Forelimb muscle (tissue), 1 donor: ENCODE results near the gene PGAP3. TPM values are rescaled to one million over a fixed set of nuclear protein-coding genes. Genes with fewer than 3 reads are reported as not detected.

Experiments used
- DNase-seq: peaks from one replicate; pipeline ENCODE4 v3.0.0-alpha.2; 2013; ENCODE audit warnings: low read depth
- polyA plus RNA-seq: library from polyadenylated mRNA; unstranded; fragments of 120-200 nt; gene quantifications from one replicate; pipeline ENCODE4 v1.2.1, GENCODE V29; 2013; ENCODE audit not compliant: insufficient read length

PGAP3 gene
- polyA plus RNA-seq, 1 donor, result 19.2 TPM

- DNase-seq, result no peak
Observed at GRCh38 chr17:39639566-39640458, 48.0 kb downstream of the PGAP3 start.

- no peak for DNase-seq
Observed at GRCh38 chr17:39639043-39639442, 48.8 kb downstream of the PGAP3 start.

- DNase-seq, result no peak
Observed at GRCh38 chr17:39638317-39638716, 49.5 kb downstream of the PGAP3 start.

GRCh38 chr17:39636927-39637736 is 50.7 kb downstream of the PGAP3 start, which contains the start of gene STARD3:
Gene STARD3 (plus strand): TSS chr17:39637144. CDS start chr17:39653532, 16,388 bp downstream.
- DNase-seq, result peak; percentile 62

GRCh38 chr17:39636587-39636926 is 51.3 kb downstream of the PGAP3 start:
- no peak for DNase-seq

- DNase-seq, result no peak
Observed at GRCh38 chr17:39635614-39636176, 52.2 kb downstream of the PGAP3 start.

GRCh38 chr17:39634384-39634871 is 53.4 kb downstream of the PGAP3 start:
- DNase-seq, result no peak

GRCh38 chr17:39633570-39634183 is 54.2 kb downstream of the PGAP3 start:
- no peak for DNase-seq

- DNase-seq, result no peak
Observed at GRCh38 chr17:39632153-39632941, 55.5 kb downstream of the PGAP3 start.

- no peak for DNase-seq
Observed at GRCh38 chr17:39631403-39631802, 56.5 kb downstream of the PGAP3 start.

GRCh38 chr17:39629898-39630297 is 58.0 kb downstream of the PGAP3 start:
- DNase-seq, result no peak

GRCh38 chr17:39629494-39629880 is 58.4 kb downstream of the PGAP3 start:
- no peak for DNase-seq

GRCh38 chr17:39628655-39629493 is 59.0 kb downstream of the PGAP3 start:
- no peak for DNase-seq

- no peak for DNase-seq
Observed at GRCh38 chr17:39627712-39628516, 59.9 kb downstream of the PGAP3 start.

- no peak for DNase-seq
Observed at GRCh38 chr17:39627047-39627711, 60.7 kb downstream of the PGAP3 start.

GRCh38 chr17:39626171-39627046 is 61.4 kb downstream of the PGAP3 start, which contains the start of gene PPP1R1B:
Gene PPP1R1B (plus strand): TSS chr17:39626952. CDS start chr17:39627393, 441 bp downstream.
- no peak for DNase-seq

- no peak for DNase-seq
Observed at GRCh38 chr17:39625198-39625785, 62.6 kb downstream of the PGAP3 start.
